Measurements from ENCODE around the gene DNASE1L2. TPM values are rescaled to one million over a fixed set of nuclear protein-coding genes. Genes with fewer than 3 reads are reported as not detected.

DNASE1L2 gene
- total RNA-seq, 1 experiment from 2014 or later, result 0.27 TPM

DNA sequence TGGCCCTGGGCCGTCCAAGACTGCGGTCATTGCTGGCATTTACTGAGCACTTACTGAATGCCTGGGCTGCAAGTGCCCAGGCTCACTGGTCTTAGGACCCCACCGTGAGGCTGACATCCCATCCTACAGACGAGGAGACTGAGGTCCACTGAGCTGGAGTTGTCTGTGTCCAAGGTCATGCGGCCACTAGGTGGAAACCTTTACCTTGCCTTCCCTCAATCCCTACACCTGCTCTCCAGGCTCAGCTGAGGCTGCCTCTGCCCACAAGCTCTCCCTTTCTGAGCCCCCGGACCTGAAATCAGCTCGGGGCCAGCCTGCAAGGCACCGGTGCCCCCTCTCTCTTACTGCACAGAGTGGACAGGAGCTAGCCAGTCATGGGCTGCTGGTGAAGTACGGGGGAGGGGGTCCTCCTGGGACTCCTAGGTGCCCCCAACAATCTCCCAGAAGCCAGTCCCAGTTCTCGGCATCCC lies 41.4 kb upstream of the DNASE1L2 start:
- Histone ChIP-seq H3K9me3 (no peaks in the 10 kb centered on the region), H3K27me3 (replicated peaks; ENCODE audit: control insufficient read depth, insufficient read depth, low read length) (no peaks in the 10 kb centered on the region), H3K4me1 (peaks cover 9% of the 10 kb centered on the region), H3K4me3 (ENCODE audit: low read depth, low read length) (peak overlapping the region; percentile 49), H3K36me3 (ENCODE audit: control insufficient read depth, insufficient read depth, low read length) (no peaks in the 10 kb centered on the region; the same call in 1 of the 2 replicates)
- Mint-ChIP-seq H3K27ac (ENCODE audit: unreplicated experiment) (no peak overlapping the region), H3K36me3 (ENCODE audit: insufficient read depth, unreplicated experiment) (no peaks in the 10 kb centered on the region), H3K9me3 (ENCODE audit: unreplicated experiment) (no peaks in the 10 kb centered on the region), H3K27me3 (ENCODE audit: insufficient read depth, unreplicated experiment) (no peaks in the 10 kb centered on the region), H3K4me3 (ENCODE audit: unreplicated experiment) (peak overlapping the region; percentile 63), H3K4me1 (ENCODE audit: low read depth, unreplicated experiment) (no peaks in the 10 kb centered on the region)
- CTCF ChIA-PET, result interaction anchor here (0.7 to 3.8 kb wide), 10 partner anchors 10 to 306 kb away, joined by 3 to 29 read pairs (median 4); partner anchors contain the start of genes BRICD5, ECI1 and PGP
- no TSS peak for BruUV-seq (replicated peaks)
- intact Hi-C loops (cut with micrococcal nuclease; ENCODE audit: unreplicated experiment), result loop anchor here (2.0 kb wide), 2 partner anchors 58 to 306 kb away; no protein-coding TSS in a partner anchor
- TF ChIP-seq, protein P1, sequence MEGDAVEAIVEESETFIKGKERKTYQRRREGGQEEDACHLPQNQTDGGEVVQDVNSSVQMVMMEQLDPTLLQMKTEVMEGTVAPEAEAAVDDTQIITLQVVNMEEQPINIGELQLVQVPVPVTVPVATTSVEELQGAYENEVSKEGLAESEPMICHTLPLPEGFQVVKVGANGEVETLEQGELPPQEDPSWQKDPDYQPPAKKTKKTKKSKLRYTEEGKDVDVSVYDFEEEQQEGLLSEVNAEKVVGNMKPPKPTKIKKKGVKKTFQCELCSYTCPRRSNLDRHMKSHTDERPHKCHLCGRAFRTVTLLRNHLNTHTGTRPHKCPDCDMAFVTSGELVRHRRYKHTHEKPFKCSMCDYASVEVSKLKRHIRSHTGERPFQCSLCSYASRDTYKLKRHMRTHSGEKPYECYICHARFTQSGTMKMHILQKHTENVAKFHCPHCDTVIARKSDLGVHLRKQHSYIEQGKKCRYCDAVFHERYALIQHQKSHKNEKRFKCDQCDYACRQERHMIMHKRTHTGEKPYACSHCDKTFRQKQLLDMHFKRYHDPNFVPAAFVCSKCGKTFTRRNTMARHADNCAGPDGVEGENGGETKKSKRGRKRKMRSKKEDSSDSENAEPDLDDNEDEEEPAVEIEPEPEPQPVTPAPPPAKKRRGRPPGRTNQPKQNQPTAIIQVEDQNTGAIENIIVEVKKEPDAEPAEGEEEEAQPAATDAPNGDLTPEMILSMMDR (IDR thresholded peaks at IDR 0.05; ENCODE audit: insufficient read depth in 1 of 2, low read depth in 1 of 2, low read length in 1 of 2, severe bottlenecking in 1 of 2, unreplicated experiment in 1 of 2), result peak in 1 of 2 experiments; percentile 49
- POLR2A ChIA-PET, result interaction anchor here (0.7 to 1.5 kb wide), 4 partner anchors 39 to 273 kb away, joined by 3 to 12 read pairs (median 9); partner anchors contain the start of genes ECI1 and TRAF7
- DNase-seq, result peak; percentile 70 to 73

GRCh38 chr16:2195322-2196161 lies 40.7 kb upstream of the DNASE1L2 start:
- H3K27me3 ChIP-seq (replicated peaks; ENCODE audit: control insufficient read depth, insufficient read depth, low read length), result no peaks in the 10 kb centered on the region
- Mint-ChIP-seq H3K9me3 (ENCODE audit: unreplicated experiment) (no peaks in the 10 kb centered on the region), H3K4me3 (ENCODE audit: unreplicated experiment) (peak overlapping the region; percentile 63), H3K4me1 (ENCODE audit: low read depth, unreplicated experiment) (no peaks in the 10 kb centered on the region), H3K36me3 (ENCODE audit: insufficient read depth, unreplicated experiment) (no peaks in the 10 kb centered on the region), H3K27me3 (ENCODE audit: insufficient read depth, unreplicated experiment) (no peaks in the 10 kb centered on the region), H3K27ac (ENCODE audit: unreplicated experiment) (no peak overlapping the region)
- BruUV-seq (replicated peaks), result no TSS peak
- H3K36me3 ChIP-seq (ENCODE audit: control insufficient read depth, insufficient read depth, low read length), result no peaks in the 10 kb centered on the region; the same call in 1 of the 2 replicates
- TF ChIP-seq, protein P1 (IDR thresholded peaks at IDR 0.05; ENCODE audit: insufficient read depth in 1 of 2, low read depth in 1 of 2, low read length in 1 of 2, severe bottlenecking in 1 of 2, unreplicated experiment in 1 of 2), result no peak
- H3K9me3 ChIP-seq, result no peaks in the 10 kb centered on the region
- ChIA-PET CTCF (interaction anchor here (0.7 to 3.8 kb wide), 9 partner anchors 10 to 305 kb away, joined by 3 to 29 read pairs (median 4); partner anchors contain the start of genes ECI1 and PGP), POLR2A (interaction anchor here (0.7 to 1.5 kb wide), 3 partner anchors 40 to 273 kb away, joined by 8 to 12 read pairs (median 10); partner anchors contain the start of genes ECI1 and TRAF7)
- no peak for DNase-seq
- H3K4me3 ChIP-seq (ENCODE audit: low read depth, low read length), result peak overlapping the region; percentile 49
- peaks cover 9% of the 10 kb centered on the region for H3K4me1 ChIP-seq
- intact Hi-C loops (cut with micrococcal nuclease; ENCODE audit: unreplicated experiment), result loop anchor here (2.0 kb wide), 2 partner anchors 57 to 305 kb away; no protein-coding TSS in a partner anchor
